ENCODE data around the gene CD82.

CD82 gene

GRCh38 chr11:44613153-44613552 is 47.7 kb downstream of the CD82 start:
- H3K27ac ChIP-seq (ENCODE audit: low read length) = peak overlapping the region; percentile 92
- peak overlapping the region; percentile 61 for H3K9ac ChIP-seq (ENCODE audit: low read length)
- H4K20me1 ChIP-seq (ENCODE audit: insufficient read depth, low read length) = no peaks in the 10 kb centered on the region
- H3K4me2 ChIP-seq (ENCODE audit: low read length) = peak overlapping the region; percentile 56
- peaks cover 9% of the 10 kb centered on the region for H3K79me2 ChIP-seq (ENCODE audit: low read length)
- H3K9me3 ChIP-seq (ENCODE audit: insufficient read depth, low read length) = no peaks in the 10 kb centered on the region
- H3K4me1 ChIP-seq (ENCODE audit: low read length) = peaks cover 86% of the 10 kb centered on the region
- peaks cover 50% of the 10 kb centered on the region for H3K36me3 ChIP-seq (replicated peaks; ENCODE audit: low read depth, low read length)
- no peak for TF ChIP-seq EZH2phosphoT487 (IDR thresholded peaks at IDR 0.05; ENCODE audit: low read depth)
- TF ChIP-seq, protein P1, sequence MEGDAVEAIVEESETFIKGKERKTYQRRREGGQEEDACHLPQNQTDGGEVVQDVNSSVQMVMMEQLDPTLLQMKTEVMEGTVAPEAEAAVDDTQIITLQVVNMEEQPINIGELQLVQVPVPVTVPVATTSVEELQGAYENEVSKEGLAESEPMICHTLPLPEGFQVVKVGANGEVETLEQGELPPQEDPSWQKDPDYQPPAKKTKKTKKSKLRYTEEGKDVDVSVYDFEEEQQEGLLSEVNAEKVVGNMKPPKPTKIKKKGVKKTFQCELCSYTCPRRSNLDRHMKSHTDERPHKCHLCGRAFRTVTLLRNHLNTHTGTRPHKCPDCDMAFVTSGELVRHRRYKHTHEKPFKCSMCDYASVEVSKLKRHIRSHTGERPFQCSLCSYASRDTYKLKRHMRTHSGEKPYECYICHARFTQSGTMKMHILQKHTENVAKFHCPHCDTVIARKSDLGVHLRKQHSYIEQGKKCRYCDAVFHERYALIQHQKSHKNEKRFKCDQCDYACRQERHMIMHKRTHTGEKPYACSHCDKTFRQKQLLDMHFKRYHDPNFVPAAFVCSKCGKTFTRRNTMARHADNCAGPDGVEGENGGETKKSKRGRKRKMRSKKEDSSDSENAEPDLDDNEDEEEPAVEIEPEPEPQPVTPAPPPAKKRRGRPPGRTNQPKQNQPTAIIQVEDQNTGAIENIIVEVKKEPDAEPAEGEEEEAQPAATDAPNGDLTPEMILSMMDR (IDR thresholded peaks at IDR 0.05; ENCODE audit: low read depth, low read length) = no peak
- H3K4me3 ChIP-seq (ENCODE audit: low read length) = peak overlapping the region; percentile 30
- no peak overlapping the region for H2AFZ ChIP-seq (ENCODE audit: low read depth, low read length)
- no peaks in the 10 kb centered on the region for H3K27me3 ChIP-seq (ENCODE audit: low read depth, low read length)

- Histone ChIP-seq H3K9ac (ENCODE audit: low read length) (peak overlapping the region; percentile 61), H2AFZ (ENCODE audit: low read depth, low read length) (no peak overlapping the region), H3K4me3 (ENCODE audit: low read length) (no peak overlapping the region), H3K9me3 (ENCODE audit: insufficient read depth, low read length) (no peaks in the 10 kb centered on the region), H3K27ac (ENCODE audit: low read length) (peak overlapping the region; percentile 92), H3K79me2 (ENCODE audit: low read length) (peaks cover 9% of the 10 kb centered on the region), H3K4me1 (ENCODE audit: low read length) (peaks cover 75% of the 10 kb centered on the region), H3K4me2 (ENCODE audit: low read length) (peak overlapping the region; percentile 56), H3K27me3 (ENCODE audit: low read depth, low read length) (no peaks in the 10 kb centered on the region), H3K36me3 (replicated peaks; ENCODE audit: low read depth, low read length) (peaks cover 57% of the 10 kb centered on the region), H4K20me1 (ENCODE audit: insufficient read depth, low read length) (no peaks in the 10 kb centered on the region)
- TF ChIP-seq, protein P1 (IDR thresholded peaks at IDR 0.05; ENCODE audit: low read depth, low read length) = no peak
- TF ChIP-seq EZH2phosphoT487 (IDR thresholded peaks at IDR 0.05; ENCODE audit: low read depth) = no peak
Observed at GRCh38 chr11:44614281-44614775, 48.9 kb downstream of the CD82 start.

GRCh38 chr11:44615041-44615755 is 49.7 kb downstream of the CD82 start:
- no peaks in the 10 kb centered on the region for H3K9me3 ChIP-seq (ENCODE audit: insufficient read depth, low read length)
- H3K27me3 ChIP-seq (ENCODE audit: low read depth, low read length) = no peaks in the 10 kb centered on the region
- H2AFZ ChIP-seq (ENCODE audit: low read depth, low read length) = no peak overlapping the region
- H3K36me3 ChIP-seq (replicated peaks; ENCODE audit: low read depth, low read length) = peaks cover 52% of the 10 kb centered on the region
- H3K9ac ChIP-seq (ENCODE audit: low read length) = no peak overlapping the region
- TF ChIP-seq EZH2phosphoT487 (IDR thresholded peaks at IDR 0.05; ENCODE audit: low read depth) = no peak
- TF ChIP-seq, protein P1 (IDR thresholded peaks at IDR 0.05; ENCODE audit: low read depth, low read length) = no peak
- peaks cover 66% of the 10 kb centered on the region for H3K4me1 ChIP-seq (ENCODE audit: low read length)
- H4K20me1 ChIP-seq (ENCODE audit: insufficient read depth, low read length) = no peaks in the 10 kb centered on the region
- H3K4me2 ChIP-seq (ENCODE audit: low read length) = no peak overlapping the region
- peaks cover 9% of the 10 kb centered on the region for H3K79me2 ChIP-seq (ENCODE audit: low read length)
- no peak overlapping the region for H3K4me3 ChIP-seq (ENCODE audit: low read length)
- no peak overlapping the region for H3K27ac ChIP-seq (ENCODE audit: low read length)

GRCh38 chr11:44615913-44616791 is 50.7 kb downstream of the CD82 start:
- Histone ChIP-seq H4K20me1 (ENCODE audit: insufficient read depth, low read length) (no peaks in the 10 kb centered on the region), H3K36me3 (replicated peaks; ENCODE audit: low read depth, low read length) (peaks cover 51% of the 10 kb centered on the region), H3K4me1 (ENCODE audit: low read length) (peaks cover 59% of the 10 kb centered on the region), H3K9ac (ENCODE audit: low read length) (no peak overlapping the region), H3K27ac (ENCODE audit: low read length) (peak overlapping the region; percentile 20; the same call in 1 of the 2 replicates), H3K4me3 (ENCODE audit: low read length) (no peak overlapping the region), H3K4me2 (ENCODE audit: low read length) (no peak overlapping the region), H2AFZ (ENCODE audit: low read depth, low read length) (no peak overlapping the region), H3K9me3 (ENCODE audit: insufficient read depth, low read length) (no peaks in the 10 kb centered on the region), H3K79me2 (ENCODE audit: low read length) (0 out of 2 replicates have a peak, but pooled peaks cover 5% of the 10 kb centered on the region), H3K27me3 (ENCODE audit: low read depth, low read length) (no peaks in the 10 kb centered on the region)
- TF ChIP-seq, protein P1 (IDR thresholded peaks at IDR 0.05; ENCODE audit: low read depth, low read length) = no peak
- no peak for TF ChIP-seq EZH2phosphoT487 (IDR thresholded peaks at IDR 0.05; ENCODE audit: low read depth)

Measured in OCI-LY3 (cell line).